HG03103 (cell line): Measurements from ENCODE around the gene FGF1.

ENCODE experiments used
- ATAC-seq: cut with Tn5 transposase; IDR thresholded peaks from one replicate; pipeline ENCODE4 v1.9.1; 2021; ENCODE audit warnings: low read depth; ENCODE audit not compliant: unreplicated experiment

FGF1 gene

GRCh38 chr5:142697356-142698255, 11.7 kb upstream of the FGF1 start:
- no peak for ATAC-seq

DNA sequence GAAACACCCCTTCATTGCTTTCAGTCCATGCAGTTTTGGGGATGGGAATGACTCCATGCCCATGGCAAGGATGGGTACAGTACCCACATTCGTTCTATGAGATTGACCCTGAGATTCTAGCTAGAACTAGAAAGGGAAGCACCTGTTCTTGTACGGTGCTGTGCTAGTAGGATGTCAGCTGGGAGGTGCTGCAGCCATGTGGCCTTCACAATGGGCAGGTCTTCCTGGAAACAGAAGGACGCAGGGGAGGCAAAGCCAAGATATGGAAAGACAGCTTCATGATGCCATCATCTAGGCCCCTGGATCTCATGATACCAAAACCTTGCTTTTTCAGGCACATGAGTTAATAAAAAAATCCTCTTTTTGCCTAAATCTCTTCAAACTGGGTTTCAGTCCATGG, 10.5 kb upstream of the FGF1 start:
- ATAC-seq, result no peak

DNA sequence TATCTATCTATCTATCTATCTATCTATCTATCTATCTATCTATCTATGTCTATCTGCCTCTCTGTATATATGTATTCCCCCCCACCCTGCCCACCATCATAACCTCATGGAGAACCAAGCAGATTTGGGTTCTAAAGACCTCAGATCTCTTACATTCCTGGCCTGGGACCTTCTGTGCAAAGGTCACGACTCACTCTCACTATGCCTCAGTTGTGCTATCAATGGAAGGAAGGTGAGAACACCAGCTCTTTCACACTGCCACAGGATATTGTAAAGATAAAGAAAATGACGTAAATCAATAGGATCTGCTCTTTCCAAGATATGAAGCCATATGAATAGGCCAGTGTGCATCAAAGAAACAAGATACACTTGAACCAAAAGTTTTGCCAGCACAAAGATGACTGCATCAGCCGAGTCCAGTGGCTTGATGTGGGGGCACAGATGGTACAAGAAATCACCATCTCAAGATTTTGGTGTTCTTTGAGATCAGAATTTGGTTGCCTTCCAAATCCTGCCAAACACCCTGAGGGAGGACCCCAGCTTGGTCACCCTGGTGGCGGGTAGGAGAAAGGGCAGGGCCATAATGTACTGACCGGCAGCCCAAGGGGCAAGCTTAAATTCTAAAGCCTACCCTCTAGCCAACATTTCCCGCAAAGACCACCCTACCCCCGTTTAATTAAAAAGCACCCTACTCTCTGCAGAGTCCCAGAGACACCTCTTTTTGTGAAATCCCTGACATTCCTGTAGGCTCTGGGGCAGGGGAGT, 8.4 kb upstream of the FGF1 start:
- ATAC-seq, result no peak

DNA sequence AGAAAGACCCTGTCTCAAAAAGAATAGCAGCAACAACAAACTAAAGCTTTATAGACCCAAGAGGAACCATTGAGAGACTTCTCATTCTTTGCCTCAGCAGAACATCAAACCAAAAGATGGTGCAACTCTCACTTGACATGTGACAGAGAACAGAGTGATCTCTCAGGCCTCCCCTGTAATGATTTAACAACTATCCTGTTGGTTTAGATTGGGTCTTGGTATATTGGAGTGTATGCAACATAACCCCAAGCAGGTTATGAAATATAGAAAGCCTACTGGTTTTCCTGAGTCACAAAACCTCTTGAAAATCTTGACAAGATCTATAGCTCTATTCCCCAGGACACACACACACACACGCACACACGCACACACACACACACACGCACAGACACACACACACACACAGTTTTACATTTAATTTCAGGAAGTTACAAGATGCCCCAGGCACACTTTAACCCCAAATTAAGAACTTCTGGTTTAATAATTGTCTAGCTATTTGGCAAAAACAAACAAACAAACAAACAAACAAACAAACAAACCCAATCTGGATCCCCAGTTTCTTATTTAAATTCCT, 6.5 kb upstream of the FGF1 start:
- no peak for ATAC-seq

- no peak for ATAC-seq
These were observed 4.8 kb upstream of the FGF1 start for GRCh38 chr5:142690667-142691066.

DNA sequence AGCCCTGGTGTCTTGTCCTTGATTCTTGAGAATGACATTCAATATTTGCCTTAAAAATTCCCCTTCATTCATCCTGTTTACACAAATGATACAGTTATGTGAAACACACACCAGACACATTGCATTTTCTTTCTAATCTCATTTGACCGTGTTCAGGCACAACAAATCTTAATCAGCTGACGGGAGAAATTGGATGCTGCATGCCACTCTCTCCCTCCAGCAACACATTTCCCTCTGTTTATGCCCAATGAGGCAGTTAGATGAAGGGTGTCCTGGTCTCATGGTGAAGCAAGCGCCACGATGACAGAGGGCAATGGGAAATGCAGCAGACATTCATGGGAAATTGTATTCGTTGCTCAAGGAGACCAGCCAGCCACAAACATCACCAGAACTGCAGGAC, 3.2 kb upstream of the FGF1 start:
- ATAC-seq, result no peak

- no peak for ATAC-seq
These were observed 2.5 kb upstream of the FGF1 start for GRCh38 chr5:142688281-142688989.

DNA sequence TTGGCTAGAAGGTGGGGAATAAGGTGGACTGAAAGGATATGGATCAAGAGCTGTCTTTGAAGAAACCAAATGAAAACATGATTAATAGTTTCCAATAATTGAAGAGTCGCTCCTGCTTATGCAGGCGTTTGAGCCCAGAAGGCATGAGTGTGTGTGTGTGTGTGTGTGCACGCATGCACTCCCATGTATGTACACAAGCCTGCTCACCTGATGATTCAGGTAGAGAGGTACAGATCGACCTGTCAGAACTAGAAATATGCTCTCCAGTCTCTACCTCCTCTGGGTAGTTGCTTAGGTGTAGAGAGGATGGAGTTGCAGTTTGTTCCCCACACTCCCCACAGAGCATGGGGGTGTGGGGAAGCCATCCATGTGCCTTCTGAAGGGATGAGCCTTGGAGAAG, 1.1 kb upstream of the FGF1 start:
- no peak for ATAC-seq

DNA sequence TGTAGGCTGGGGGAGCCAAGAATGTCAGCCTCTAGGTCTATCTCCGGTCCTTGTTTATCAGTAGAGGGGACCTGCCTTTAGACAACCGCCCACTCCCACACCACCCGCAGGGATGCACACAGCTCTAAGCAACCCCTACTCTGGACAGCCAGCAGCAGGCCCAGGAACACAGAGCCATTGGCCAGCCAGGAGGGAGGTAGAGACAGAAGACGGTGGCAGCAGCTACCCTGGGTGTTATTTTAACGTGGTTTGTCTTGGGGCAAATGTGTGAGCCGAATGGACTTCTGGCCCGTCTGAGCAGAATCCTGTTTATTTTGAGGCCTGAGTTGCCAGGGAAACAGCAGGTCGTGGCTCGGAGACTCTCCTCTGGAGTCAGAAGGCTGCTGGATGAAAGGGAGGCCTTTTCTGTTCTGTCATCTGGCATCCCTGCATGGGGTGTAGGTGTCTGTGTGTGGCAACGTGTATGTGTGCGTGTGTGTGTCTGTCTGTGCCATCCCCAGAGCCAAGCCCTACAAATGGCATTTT, 382 bp upstream of the FGF1 start:
- no peak for ATAC-seq

- no peak for ATAC-seq
These were observed 1.3 kb downstream of the FGF1 start for GRCh38 chr5:142684508-142685041.

DNA sequence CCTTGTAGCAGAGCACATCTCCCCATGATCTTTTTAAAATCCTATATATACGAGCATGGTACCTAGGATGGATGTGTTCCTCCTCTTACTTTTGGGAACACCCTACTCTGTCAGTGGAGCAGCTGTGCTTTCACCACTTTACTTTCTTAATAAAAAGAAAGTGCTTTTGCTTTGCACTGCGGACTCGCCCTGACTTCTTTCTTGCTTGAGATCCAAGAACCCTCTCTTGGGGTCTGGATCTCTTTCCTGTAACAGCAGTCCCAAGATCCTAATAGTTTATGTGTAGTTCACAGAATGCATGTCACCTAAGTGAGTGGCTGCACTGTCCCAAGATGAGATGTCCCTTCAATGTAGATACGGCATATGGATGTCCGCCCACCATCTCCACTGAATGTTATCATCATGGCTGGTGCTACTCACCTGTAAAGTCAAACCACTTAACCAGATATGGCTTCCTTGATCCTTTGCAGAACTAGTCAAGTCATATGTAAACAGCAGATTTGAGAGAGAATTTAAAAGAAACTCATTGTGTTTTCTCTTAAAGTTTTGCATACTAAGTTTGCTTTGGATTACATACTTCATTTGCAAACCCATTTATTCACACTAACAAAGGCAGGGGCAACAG, 1.9 kb downstream of the FGF1 start:
- no peak for ATAC-seq

GRCh38 chr5:142683116-142683515, 2.8 kb downstream of the FGF1 start:
- ATAC-seq, result no peak

- no peak for ATAC-seq
These were observed 5.2 kb downstream of the FGF1 start for GRCh38 chr5:142680605-142681259.

DNA sequence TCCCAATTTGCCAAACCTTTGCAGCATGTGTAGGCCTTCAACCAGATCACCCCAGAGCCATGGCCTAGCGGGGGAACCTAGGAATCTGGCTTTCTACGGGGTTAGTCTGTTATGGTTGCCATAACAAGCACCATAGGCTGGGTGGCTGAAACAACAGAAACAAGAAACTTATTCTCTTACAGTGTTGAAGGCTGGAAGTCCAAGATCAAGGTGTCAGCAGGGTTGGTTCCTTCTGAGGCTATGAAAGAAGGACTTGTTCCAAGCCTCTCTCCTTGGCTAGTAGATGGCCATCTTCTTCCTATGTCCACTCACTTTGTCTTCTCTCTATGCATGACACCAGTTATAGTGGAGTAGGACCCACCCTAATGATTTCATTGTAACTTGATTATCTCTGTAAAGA, 6.1 kb downstream of the FGF1 start:
- no peak for ATAC-seq

- ATAC-seq, result no peak
These were observed 7.4 kb downstream of the FGF1 start for GRCh38 chr5:142678529-142678928.

DNA sequence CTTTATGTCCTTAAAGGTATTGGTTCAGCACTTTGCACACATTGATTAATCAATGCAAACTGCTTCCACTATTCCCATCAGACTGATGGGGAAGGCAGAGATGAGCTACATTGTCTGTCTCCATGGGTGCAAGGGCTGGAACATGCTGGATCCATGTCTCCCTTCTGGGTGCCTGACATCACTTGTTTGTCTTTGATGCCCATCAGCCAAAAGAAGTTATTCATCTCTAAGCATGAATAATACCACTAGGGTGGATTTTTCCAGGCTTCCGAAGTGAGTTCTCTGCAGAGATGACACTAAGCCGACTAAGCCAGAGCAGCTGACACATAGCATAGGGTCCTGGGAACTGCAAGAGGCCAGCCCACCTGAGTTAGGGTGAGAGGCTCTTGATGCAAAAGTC, 8.7 kb downstream of the FGF1 start:
- ATAC-seq, result no peak

DNA sequence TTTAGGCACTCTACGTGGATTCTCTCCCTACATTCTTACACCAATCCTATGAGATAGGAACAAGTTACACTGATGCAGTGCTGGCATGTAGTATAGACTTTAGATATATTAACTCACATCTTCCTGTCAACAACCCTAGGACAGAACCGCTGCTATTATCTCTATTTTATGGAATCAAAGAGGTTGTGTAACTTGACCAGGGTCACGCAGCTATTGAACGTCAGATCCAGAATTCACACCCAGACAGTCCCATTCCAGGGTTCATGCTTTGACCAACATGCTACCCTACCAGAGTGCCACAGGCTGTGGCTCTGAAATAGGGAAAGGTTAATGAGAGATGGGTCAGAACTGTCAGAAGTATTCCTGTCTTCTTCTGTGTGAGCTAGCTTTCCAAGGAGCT, 9.6 kb downstream of the FGF1 start:
- ATAC-seq, result no peak

- ATAC-seq, result no peak
These were observed 11.1 kb downstream of the FGF1 start for GRCh38 chr5:142674531-142675469.
